ENCODE data around the gene SHISA7.

- TF ChIP-seq ZNF280D (tag by site-specific recombination; IDR thresholded peaks at IDR 0.05) (no peak), ZNF10 (tag by site-specific recombination; IDR thresholded peaks at IDR 0.05) (peak; percentile 99), HOXA7 (CRISPR knock-in tag; IDR thresholded peaks at IDR 0.05; ENCODE audit: borderline replicate concordance) (no peak), CTCF (tag by site-specific recombination; IDR thresholded peaks at IDR 0.05) (no peak), ZNF146 (tag by site-specific recombination; IDR thresholded peaks at IDR 0.05) (no peak), RBAK (tag by site-specific recombination; IDR thresholded peaks at IDR 0.05) (no peak), PATZ1 (tag by site-specific recombination; IDR thresholded peaks at IDR 0.05) (no peak), ZNF510 (tag by site-specific recombination; IDR thresholded peaks at IDR 0.05; ENCODE audit: insufficient replicate concordance) (no peak)
Measured at GRCh38 chr19:55400281-55401087, 42.6 kb downstream of the SHISA7 start.
